GM12873 (cell line): Measurements from ENCODE around the gene CCDC88C.

Experiments
- TF ChIP-seq, protein P1 (sequence below): IDR thresholded peaks from 2 replicates; pipeline ENCODE4 v1.5.1; 2012; ENCODE audit warnings: low read depth, mild to moderate bottlenecking, moderate library complexity, low read length, control low read depth; ENCODE audit not compliant: insufficient read depth; ENCODE audit errors: missing control alignments

CCDC88C gene

DNA sequence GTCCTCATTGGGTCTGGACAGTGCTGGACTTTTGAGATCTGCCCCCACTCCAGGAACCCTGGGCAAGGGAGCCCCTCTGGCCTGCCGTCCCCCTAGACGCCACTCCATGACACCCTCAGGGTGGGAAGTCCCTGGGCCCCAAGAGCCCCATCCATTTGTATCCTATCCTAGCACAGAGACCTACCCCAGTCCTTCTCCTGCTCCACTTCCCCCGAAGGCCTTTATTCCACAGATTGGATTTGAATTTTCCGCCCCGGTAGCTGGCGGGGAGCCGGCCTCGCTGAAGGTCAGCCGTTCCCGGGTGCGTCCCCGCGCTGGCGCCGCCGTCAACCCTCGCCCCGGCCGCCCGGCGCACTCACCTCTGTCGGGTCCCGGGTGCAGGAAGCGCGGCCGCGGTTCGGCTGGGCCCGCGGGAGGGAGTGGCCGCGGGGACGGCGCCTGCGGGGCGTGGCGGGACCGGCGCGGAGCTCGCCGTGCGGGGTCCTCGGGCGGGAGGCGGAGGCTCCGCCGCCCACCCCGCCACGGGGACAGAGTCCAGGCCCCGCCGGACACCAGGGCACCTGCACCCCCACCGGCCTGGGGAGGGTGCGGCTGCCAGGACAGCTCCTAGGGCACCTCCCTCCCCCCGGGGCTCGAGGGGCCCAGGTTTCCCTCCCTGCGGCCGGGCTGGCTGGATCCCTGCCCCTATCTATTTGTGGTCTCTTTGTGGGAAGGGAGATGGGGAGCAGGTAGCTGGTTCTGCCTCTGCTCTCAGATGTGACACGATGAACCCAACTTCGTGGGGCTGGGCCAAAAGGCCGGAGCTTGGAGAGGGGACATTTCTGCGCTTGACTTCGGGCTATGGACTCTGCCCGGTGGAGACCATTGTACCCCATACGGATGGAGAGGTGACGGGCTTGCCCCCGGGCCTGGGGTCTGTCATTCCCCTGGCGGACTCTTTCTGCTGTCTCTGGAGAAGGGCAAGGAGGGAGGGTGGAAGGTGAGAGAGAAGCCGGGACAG is 153.2 kb downstream of the CCDC88C start:
- TF ChIP-seq, protein P1, sequence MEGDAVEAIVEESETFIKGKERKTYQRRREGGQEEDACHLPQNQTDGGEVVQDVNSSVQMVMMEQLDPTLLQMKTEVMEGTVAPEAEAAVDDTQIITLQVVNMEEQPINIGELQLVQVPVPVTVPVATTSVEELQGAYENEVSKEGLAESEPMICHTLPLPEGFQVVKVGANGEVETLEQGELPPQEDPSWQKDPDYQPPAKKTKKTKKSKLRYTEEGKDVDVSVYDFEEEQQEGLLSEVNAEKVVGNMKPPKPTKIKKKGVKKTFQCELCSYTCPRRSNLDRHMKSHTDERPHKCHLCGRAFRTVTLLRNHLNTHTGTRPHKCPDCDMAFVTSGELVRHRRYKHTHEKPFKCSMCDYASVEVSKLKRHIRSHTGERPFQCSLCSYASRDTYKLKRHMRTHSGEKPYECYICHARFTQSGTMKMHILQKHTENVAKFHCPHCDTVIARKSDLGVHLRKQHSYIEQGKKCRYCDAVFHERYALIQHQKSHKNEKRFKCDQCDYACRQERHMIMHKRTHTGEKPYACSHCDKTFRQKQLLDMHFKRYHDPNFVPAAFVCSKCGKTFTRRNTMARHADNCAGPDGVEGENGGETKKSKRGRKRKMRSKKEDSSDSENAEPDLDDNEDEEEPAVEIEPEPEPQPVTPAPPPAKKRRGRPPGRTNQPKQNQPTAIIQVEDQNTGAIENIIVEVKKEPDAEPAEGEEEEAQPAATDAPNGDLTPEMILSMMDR: no peak

- TF ChIP-seq, protein P1: no peak
Measured at GRCh38 chr14:91263329-91263728, 154.3 kb downstream of the CCDC88C start.

GRCh38 chr14:91261986-91262549 is 155.6 kb downstream of the CCDC88C start:
- TF ChIP-seq, protein P1: no peak

DNA sequence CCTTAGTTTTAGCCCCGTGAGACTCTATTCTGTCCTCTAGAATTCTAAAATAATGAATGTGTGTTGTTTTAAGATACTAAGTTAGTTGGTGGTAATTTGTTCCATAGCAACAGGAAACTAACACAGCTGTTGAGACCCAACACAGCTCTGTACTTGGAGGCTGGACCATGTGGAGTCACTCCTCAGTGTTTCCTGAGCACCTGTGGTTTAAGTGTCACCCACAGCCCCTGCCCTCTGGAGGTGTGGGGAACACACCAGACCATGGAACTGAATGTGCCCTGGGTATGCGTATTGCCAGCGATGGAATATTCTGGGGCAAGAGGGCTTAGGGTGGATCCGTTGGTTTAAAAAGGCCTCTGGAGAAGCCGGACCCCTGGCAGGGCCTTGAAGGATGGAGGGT is 156.5 kb downstream of the CCDC88C start:
- TF ChIP-seq, protein P1: no peak

GRCh38 chr14:91258876-91259275 is 158.7 kb downstream of the CCDC88C start:
- TF ChIP-seq, protein P1: no peak

DNA sequence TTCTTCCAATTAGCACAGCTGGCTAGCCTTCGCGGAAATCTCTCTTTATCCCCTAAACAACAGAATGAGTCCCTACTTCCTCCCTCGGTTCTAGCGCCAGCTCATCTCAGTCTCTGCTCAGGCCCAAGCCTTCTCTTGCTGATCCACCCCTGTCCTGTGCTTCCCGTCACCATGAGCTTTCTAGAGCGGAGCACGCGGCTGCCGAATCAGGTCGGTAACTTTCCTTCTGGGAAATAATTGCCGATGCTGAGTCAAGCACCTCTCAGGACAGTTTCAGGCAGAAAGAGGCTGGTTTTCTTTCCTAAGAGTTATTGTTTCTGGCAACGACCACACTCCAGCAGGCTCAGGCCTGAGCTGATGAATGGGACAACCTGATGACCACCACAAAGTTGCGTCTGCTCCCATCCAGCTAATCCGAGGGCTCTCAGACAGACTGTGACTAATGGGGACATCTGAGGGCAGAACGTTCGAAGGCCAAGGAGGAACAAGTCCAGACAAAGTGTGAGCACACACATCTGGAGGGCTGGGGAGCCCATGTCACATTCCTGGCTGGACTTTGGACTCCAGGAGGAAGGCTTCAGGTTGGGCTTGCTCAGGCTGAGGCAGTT is 159.5 kb downstream of the CCDC88C start:
- TF ChIP-seq, protein P1: no peak
